Fibroblast of the aortic adventitia (primary cell): Measurements from ENCODE around the gene RAN. TPM values are rescaled to one million over a fixed set of nuclear protein-coding genes. Genes with fewer than 3 reads are reported as not detected.
"Not testable (repeated sequence)": the region's sequence is repeated elsewhere in the genome, so short reads cannot be mapped to it uniquely, and the experiment has no call there.

Source experiments
- DNase-seq: peaks from one replicate; pipeline ENCODE4 v3.0.0-alpha.2; 2010; ENCODE audit warnings: low read depth
- H3K4me3 ChIP-seq: 2 replicates; pipeline ENCODE4 v1.5.1; 2011; ENCODE audit warnings: low read depth, mild to moderate bottlenecking, control low read depth, low read length, moderate library complexity
- total RNA-seq: library from RNA; depleted of rRNA; stranded (reverse); fragments of >200 nt; gene quantifications from 2 replicates; pipeline ENCODE4 v1.2.3, GENCODE V29; 2012; ENCODE audit warnings: low replicate concordance
- TF ChIP-seq, protein P1 (sequence below): IDR thresholded peaks from 2 replicates; pipeline ENCODE4 v1.5.1; 2011; ENCODE audit warnings: mild to moderate bottlenecking, low read length, control low read depth, inconsistent platforms; ENCODE audit not compliant: insufficient read depth

RAN gene
- total RNA-seq, 1 donor = 564 TPM

DNA sequence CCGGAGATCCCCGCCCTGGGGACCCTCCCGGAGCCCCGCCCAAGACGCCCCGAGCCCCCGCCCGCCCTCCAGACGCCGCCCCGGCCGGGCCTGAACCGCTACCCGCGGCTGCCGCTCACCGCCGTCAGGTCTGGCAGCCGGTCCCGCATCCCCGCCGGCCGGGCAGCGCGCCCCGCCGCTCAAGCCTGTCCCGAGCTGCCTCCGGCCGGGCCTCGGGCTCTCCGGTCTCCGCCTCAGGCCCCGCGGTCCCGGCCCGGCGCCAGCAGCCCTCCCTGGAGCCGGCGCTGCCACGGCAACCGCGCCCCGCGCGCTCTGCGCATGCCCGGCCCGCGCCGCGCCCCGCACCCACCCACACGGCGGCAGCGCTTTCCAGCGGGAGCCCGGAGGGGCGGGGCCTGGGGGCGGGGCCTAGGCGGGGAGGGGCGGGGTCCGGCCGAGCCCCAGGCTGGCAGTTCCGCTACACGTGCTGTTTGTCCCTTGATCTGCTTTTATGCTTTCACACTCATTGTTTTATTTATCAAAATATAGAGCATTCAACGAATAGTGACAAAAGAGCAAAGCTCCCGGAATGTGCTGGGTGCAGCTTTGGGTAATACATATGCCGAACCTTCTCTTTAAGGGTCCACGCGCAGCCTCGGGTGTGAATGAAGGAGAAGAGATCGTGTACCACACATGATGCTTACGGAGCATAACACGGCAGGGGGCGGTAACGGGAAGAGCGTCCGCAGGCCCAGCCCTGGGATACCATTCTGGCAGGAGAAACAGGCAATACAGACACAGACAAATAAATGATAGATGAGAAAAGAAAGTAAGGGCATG is 32.7 kb upstream of the RAN start, which contains the start of gene STX2:
TSS of gene STX2 (minus strand) at position 300 of the 819 bp plus-strand sequence. CDS start at position 149, 151 bp downstream.
- DNase-seq = peak; percentile 72
- H3K4me3 ChIP-seq = peak within 1 kb of the TSS; percentile 88
- TF ChIP-seq, protein P1, sequence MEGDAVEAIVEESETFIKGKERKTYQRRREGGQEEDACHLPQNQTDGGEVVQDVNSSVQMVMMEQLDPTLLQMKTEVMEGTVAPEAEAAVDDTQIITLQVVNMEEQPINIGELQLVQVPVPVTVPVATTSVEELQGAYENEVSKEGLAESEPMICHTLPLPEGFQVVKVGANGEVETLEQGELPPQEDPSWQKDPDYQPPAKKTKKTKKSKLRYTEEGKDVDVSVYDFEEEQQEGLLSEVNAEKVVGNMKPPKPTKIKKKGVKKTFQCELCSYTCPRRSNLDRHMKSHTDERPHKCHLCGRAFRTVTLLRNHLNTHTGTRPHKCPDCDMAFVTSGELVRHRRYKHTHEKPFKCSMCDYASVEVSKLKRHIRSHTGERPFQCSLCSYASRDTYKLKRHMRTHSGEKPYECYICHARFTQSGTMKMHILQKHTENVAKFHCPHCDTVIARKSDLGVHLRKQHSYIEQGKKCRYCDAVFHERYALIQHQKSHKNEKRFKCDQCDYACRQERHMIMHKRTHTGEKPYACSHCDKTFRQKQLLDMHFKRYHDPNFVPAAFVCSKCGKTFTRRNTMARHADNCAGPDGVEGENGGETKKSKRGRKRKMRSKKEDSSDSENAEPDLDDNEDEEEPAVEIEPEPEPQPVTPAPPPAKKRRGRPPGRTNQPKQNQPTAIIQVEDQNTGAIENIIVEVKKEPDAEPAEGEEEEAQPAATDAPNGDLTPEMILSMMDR = peak; percentile 34

DNA sequence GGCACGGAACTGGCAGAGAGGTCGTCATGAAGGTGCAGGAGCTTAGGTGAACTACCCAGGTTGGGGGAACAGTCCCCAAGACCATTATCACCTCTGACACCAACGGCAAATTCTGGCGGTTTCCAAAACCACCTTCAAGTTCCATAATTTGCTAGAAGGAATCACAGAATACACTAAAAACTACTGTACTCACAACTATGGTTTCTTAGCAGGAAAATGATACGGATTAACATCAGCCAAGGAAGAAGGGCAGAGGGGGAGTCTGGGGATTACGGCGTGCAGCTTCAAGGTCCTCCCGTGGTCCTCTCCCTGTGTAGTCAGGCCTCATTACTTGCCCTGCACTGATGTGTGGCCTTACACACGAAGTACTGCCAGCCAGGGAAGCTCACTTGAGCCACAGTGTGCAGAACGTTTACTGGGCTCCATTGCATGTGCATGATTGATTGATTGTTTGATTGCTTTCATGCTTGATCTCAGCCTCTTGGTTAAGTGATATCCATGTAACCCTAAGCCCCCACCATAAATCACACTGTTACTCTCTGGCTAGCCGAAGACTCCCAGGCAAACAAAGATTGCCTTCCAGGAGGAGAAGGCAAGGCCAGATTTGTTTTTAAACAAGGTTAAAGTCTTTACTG is 32.0 kb upstream of the RAN start:
- TF ChIP-seq, protein P1 = no peak
- DNase-seq = no peak
- H3K4me3 ChIP-seq = no peak overlapping the region

DNA sequence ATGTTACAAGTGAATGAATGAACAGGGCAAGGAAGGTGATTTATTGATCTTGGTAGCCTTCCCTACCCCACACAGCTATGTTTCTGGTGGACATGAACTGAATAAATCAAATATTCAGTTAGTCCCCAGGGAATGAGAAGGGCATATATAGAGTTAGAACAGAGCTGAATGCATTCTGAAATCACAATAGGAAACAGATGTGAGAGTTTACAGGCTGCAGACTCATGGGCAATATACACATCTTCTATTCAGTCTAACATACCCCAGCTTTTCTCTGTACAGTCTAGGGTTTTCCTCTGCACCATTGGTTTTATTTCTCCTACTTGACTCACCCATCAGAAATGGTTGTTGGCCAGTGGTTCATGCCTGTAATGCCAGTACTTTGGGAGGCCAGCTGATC is 25.5 kb upstream of the RAN start:
- TF ChIP-seq, protein P1 = no peak
- no peak overlapping the region for H3K4me3 ChIP-seq
- peak; percentile 55 for DNase-seq

DNA sequence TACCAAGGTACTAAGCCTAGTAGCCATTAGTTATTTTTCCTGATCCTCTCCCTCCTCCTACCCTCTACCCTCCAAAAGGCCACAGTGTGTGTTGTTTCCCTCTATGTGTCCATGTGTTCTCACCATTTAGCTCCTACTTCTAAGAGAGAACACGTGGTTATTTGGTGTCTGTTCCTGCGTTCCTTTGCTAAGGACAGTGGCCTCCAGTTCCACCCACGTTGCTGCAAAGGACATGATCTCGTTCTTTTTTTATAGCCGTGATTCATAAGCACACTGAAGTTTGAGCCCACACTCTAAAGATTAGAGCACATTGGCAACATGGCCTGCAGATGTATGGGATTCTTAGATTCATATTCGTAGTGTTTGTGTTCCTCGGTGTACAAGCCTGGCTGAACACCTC is 24.8 kb upstream of the RAN start:
- TF ChIP-seq, protein P1 = no peak
- H3K4me3 ChIP-seq = no peak overlapping the region
- DNase-seq = no peak

DNA sequence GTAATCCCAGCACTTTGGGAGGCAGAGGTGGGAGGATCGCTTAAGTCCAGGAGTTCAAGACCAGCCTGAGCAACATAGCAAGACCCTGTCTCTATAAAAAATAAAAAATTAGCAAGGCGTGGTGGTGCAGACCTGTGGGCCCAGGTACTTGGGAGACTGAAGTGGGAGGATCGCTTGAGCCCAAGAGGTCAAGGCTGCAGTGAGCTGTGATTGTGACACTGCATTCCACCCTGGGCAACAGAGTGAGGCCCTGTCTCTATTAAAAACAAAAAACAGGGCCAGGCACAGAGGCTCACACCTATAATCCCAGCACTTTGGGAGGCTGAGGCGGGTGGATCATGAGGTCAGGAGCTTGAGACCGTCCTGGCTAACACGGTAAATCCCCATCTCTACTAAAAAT is 23.8 kb upstream of the RAN start:
- H3K4me3 ChIP-seq, DNase-seq: not testable (repeated sequence)

DNA sequence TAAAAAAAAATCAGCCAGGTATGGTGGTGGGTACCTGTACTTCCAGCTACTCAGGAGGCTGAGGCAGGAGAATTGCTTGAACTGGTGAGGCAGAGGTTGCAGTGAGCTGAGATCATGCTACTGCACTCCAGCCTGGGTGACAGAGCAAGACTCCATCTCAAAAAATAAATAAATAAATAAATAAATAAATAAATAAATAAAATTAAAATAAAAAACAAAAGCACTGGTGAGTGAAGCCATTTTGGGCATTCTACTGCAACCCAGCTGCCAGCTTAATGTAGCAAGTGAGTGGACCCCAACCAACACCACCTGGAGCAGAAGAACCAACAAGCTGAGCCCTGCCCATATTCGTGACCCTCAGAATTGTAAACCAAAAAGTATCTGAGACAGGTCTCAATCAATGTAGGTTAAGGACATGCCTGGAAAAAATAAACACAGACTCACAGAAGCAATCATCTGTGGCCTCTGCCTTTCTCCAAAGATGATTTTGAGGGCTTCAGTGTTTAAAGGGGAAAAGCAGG is 23.0 kb upstream of the RAN start:
- DNase-seq = not testable (repeated sequence)

DNA sequence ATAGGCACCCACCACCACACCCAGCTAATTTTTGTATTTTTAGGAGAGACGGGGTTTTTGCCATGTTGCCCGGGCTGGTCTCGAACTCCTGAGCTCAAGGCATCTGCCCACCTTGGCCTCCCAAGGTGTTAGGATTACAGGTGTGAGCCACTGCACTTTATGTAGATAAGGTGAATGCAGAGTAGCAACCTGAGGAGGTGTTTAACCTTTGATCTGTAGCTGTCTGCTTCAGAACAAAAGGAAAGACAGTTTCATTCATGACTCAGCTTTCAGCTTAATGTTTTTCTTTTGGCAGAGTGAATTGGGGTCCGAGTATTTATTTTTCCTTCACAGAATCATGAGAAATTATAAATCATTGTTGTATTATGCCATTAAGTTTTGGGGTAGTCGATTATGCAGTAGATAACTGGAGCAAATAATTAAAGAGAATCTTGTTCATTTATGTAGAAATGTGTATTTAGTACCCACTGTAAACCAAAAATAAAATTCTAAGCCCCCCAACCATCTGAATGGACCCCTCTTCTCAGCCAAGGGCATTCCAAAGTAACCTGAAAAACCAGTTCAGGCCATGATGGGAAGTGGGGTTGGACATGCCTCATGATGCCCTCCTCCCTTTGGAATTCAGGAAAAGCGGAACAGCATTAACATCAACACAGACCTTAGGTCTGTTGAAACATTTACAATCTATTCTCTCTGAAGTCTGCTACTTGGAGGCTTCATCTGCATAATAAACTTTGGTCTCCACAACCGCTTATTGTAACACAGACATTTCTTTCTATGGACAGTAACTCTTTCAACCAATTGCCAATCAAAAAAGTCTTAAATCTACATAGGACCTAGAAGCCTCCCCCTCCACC is 22.1 kb upstream of the RAN start:
- TF ChIP-seq, protein P1 = no peak
- DNase-seq = no peak
- no peak overlapping the region for H3K4me3 ChIP-seq

More for the DNA sequence above, 23.0 kb upstream of the RAN start:
- H3K4me3 ChIP-seq = not testable (repeated sequence)
